Stimulated activated CD8-positive, alpha-beta memory T cell treated with anti-CD3 and anti-CD28 coated beads, Interleukin-2, amount 100 ng/mL, for 48 hours (primary cell): Measurements from ENCODE around the gene CRLF3.
"Not testable (repeated sequence)": the region's sequence is repeated elsewhere in the genome, so short reads cannot be mapped to it uniquely, and the experiment has no call there.

Source experiments
- DNase-seq, 2 donors: peaks; one replicate each; pipeline ENCODE4 v3.0.0-alpha.2; 2020; ENCODE audit warnings: low read depth in 2 of 2

CRLF3 gene

GRCh38 chr17:30736371-30736770 is 88.1 kb downstream of the CRLF3 start:
- DNase-seq: not testable (repeated sequence)

DNA sequence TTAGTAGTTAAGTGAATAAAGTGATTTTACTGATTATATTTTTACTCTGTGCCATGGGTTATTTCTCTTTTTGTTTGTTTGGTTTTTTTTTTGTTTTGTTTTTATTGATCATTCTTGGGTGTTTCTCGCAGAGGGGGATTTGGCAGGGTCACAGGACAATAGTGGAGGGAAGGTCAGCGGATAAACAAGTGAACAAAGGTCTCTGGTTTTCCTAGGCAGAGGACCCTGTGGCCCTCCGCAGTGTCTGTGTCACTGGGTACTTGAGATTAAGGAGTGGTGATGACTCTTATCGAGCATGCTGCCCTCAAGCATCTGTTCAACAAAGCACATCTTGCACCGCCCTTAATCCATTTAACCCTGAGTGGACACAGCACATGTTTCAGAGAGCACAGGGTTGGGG is 88.8 kb downstream of the CRLF3 start:
- DNase-seq: not testable (repeated sequence)

- DNase-seq: not testable (repeated sequence)
These were observed 89.3 kb downstream of the CRLF3 start for GRCh38 chr17:30735206-30735605.

DNA sequence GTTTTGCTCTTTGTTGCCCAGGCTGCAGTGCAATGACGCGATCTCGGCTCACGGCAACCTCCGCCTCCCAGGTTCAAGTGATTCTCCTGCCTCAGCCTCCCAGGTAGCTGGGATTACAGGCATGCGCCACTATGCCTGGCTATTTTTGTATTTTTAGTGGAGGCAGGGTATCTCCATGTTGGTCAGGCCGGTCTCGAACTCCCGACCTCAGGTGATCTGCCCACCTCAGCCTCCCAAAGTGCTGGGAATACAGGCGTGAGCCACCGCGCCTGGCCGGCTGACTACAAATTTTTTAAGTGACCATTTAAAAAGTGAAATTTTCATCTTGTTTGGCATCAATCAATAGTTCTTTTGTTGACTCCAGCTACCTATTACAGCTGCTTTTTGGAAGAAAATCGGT is 90.3 kb downstream of the CRLF3 start:
- not testable (repeated sequence) for DNase-seq
